Gastroesophageal sphincter (tissue), 3 donors: ENCODE measurements around the gene DACT3.

ENCODE experiments used
- CTCF ChIP-seq, 4 experiments: fragments of 200-600 bp in 2 of 4; fragments of 450-650 bp in 2 of 4; sonication (generic) in 1 of 4; IDR thresholded peaks; one replicate each; pipeline ENCODE4 v1.5.1; 2017 to 2019; ENCODE audit warnings: antibody characterized with exemption in 4 of 4, mild to moderate bottlenecking in 2 of 4, moderate library complexity in 2 of 4
- EP300 ChIP-seq: sonication (generic); formaldehyde crosslinking; IDR thresholded peaks from one replicate; pipeline ENCODE4 v1.6.1; 2017; ENCODE audit warnings: antibody characterized with exemption, mild to moderate bottlenecking
- POLR2A ChIP-seq, 2 donors: fragments of 450-650 bp; IDR thresholded peaks; one replicate each; pipeline ENCODE4 v1.6.1; 2017; ENCODE audit warnings: antibody characterized with exemption in 2 of 2, mild to moderate bottlenecking in 2 of 2, moderate library complexity in 1 of 2
- POLR2AphosphoS5 ChIP-seq: sonication (generic); formaldehyde crosslinking; IDR thresholded peaks from one replicate; pipeline ENCODE4 v1.6.1; 2017; ENCODE audit warnings: antibody characterized with exemption

GRCh38 chr19:46603195-46603637, 57.8 kb downstream of the DACT3 start:
- no peak for TF ChIP-seq CTCF (IDR thresholded peaks at IDR 0.05)
- TF ChIP-seq POLR2A (IDR thresholded peaks at IDR 0.05), result no peak
- no peak for TF ChIP-seq POLR2AphosphoS5
- no peak for TF ChIP-seq EP300
